ENCODE data around the gene SLC22A5. TPM values are rescaled to one million over a fixed set of nuclear protein-coding genes. Genes with fewer than 3 reads are reported as not detected.

SLC22A5 gene
- 10 to 100 TPM; 35.2 to 59.3 TPM for total RNA-seq
- long read RNA-seq, transcript SLC22A5-201 (10 exons, 3,237 nt): major isoform, 28 of 49 reads
- long read RNA-seq, partial matches to known transcripts: 3 of 49 reads
- long read RNA-seq, other reads (novel, unspliced or antisense): 14 of 49 reads

- intact Hi-C loops (cut with DNase I, micrococcal nuclease): no loop called here
- ATAC-seq: peak; percentile 90
- DNase-seq: peak; percentile 78 to 88
Observed at GRCh38 chr5:132369474-132370180, at the start of gene SLC22A5. SLC22A5 (plus strand) TSS chr5:132369710; CDS start chr5:132369973, 263 bp downstream.

- DNase-seq: no peak
- intact Hi-C loops (cut with DNase I, micrococcal nuclease): no loop called here
- ATAC-seq: no peak
Observed at GRCh38 chr5:132319975-132320374, 49.5 kb upstream of the SLC22A5 start.

- peak; percentile 39 for ATAC-seq
- intact Hi-C loops (cut with DNase I, micrococcal nuclease): no loop called here
- DNase-seq: no peak
Observed at GRCh38 chr5:132321109-132321721, 48.3 kb upstream of the SLC22A5 start.

- intact Hi-C loops (cut with DNase I, micrococcal nuclease): no loop called here
- ATAC-seq: no peak
- DNase-seq: no peak
Observed at GRCh38 chr5:132322266-132322665, 47.2 kb upstream of the SLC22A5 start.

GRCh38 chr5:132323202-132323601 is 46.3 kb upstream of the SLC22A5 start:
- DNase-seq: no peak
- intact Hi-C loops (cut with DNase I, micrococcal nuclease): no loop called here
- ATAC-seq: no peak

- intact Hi-C loops (cut with DNase I, micrococcal nuclease): no loop called here
- DNase-seq: no peak
- peak; percentile 65 for ATAC-seq
Observed at GRCh38 chr5:132325691-132326090, 43.8 kb upstream of the SLC22A5 start.

GRCh38 chr5:132327252-132327955 is 42.1 kb upstream of the SLC22A5 start:
- ATAC-seq (no peak), DNase-seq (no peak)
- intact Hi-C loops (cut with DNase I, micrococcal nuclease): no loop called here

GRCh38 chr5:132334812-132335211 is 34.7 kb upstream of the SLC22A5 start:
- DNase-seq (no peak), ATAC-seq (peak; percentile 30)
- intact Hi-C loops (cut with DNase I, micrococcal nuclease): no loop called here

GRCh38 chr5:132335402-132335801 is 34.1 kb upstream of the SLC22A5 start:
- no peak for DNase-seq
- no peak for ATAC-seq
- intact Hi-C loops (cut with DNase I, micrococcal nuclease): no loop called here

GRCh38 chr5:132339502-132339901 is 30.0 kb upstream of the SLC22A5 start:
- ATAC-seq (peak; percentile 85), DNase-seq (no peak)
- intact Hi-C loops (cut with DNase I, micrococcal nuclease): no loop called here

- ATAC-seq (peak; percentile 22), DNase-seq (no peak)
- intact Hi-C loops (cut with DNase I, micrococcal nuclease): no loop called here
Observed at GRCh38 chr5:132342291-132343180, 27.0 kb upstream of the SLC22A5 start.

- DNase-seq (no peak), ATAC-seq (no peak)
- intact Hi-C loops (cut with DNase I, micrococcal nuclease): no loop called here
Observed at GRCh38 chr5:132344775-132345514, 24.6 kb upstream of the SLC22A5 start.

GRCh38 chr5:132353486-132353995 is 16.0 kb upstream of the SLC22A5 start:
- ATAC-seq: no peak
- intact Hi-C loops (cut with DNase I, micrococcal nuclease): no loop called here
- DNase-seq: no peak

- intact Hi-C loops (cut with DNase I, micrococcal nuclease): no loop called here
- peak; percentile 59 for ATAC-seq
- peak in 1 of 2 donors; percentile 28 for DNase-seq
Observed at GRCh38 chr5:132354381-132355139, 14.9 kb upstream of the SLC22A5 start.

- ATAC-seq: no peak
- intact Hi-C loops (cut with DNase I, micrococcal nuclease): no loop called here
- DNase-seq: no peak
Observed at GRCh38 chr5:132355140-132355765, 14.3 kb upstream of the SLC22A5 start.

GRCh38 chr5:132358775-132359174 is 10.7 kb upstream of the SLC22A5 start:
- peak; percentile 69 for ATAC-seq
- intact Hi-C loops (cut with DNase I, micrococcal nuclease): no loop called here
- DNase-seq: peak in 1 of 2 donors; percentile 21

- DNase-seq: no peak
- no peak for ATAC-seq
- intact Hi-C loops (cut with DNase I, micrococcal nuclease): no loop called here
Observed at GRCh38 chr5:132362086-132362485, 7.4 kb upstream of the SLC22A5 start.
